HEK293T (cell line): ENCODE measurements around the gene LHX4.

ENCODE experiments used
- FOXK2 ChIP-seq: fragments of 450-650 bp; IDR thresholded peaks from 2 replicates; pipeline ENCODE4 v1.6.1; 2016; ENCODE audit warnings: mild to moderate bottlenecking
- NFRKB ChIP-seq: fragments of 450-650 bp; IDR thresholded peaks from 2 replicates; pipeline ENCODE4 v1.6.1; 2016; ENCODE audit warnings: mild to moderate bottlenecking, moderate library complexity

- TF ChIP-seq FOXK2 (no peak), NFRKB (no peak)
These were observed 81.1 kb downstream of the LHX4 start for GRCh38 chr1:180311011-180311730.
